ENCODE results near the gene PNO1.

DNA sequence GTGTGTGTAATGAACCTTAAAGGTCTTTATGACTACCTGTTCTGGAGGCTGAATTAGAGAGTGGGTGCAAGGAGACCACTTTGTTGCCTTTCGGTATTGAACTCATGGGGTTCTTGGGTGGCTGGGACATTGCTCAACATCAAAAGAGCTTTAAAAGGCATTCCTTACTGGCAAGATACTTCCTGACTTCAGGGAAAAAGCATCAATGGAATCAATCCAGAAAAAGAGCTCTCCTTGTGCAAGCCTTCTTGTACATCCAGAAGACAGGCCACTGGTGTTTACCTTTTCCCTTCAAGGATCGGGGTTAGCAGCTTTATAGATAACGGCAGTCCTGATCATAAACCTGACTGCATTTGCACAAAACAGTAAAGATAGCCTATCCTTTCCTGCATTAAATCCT, 9.5 kb downstream of the PNO1 start:
- TF ChIP-seq, protein P1, sequence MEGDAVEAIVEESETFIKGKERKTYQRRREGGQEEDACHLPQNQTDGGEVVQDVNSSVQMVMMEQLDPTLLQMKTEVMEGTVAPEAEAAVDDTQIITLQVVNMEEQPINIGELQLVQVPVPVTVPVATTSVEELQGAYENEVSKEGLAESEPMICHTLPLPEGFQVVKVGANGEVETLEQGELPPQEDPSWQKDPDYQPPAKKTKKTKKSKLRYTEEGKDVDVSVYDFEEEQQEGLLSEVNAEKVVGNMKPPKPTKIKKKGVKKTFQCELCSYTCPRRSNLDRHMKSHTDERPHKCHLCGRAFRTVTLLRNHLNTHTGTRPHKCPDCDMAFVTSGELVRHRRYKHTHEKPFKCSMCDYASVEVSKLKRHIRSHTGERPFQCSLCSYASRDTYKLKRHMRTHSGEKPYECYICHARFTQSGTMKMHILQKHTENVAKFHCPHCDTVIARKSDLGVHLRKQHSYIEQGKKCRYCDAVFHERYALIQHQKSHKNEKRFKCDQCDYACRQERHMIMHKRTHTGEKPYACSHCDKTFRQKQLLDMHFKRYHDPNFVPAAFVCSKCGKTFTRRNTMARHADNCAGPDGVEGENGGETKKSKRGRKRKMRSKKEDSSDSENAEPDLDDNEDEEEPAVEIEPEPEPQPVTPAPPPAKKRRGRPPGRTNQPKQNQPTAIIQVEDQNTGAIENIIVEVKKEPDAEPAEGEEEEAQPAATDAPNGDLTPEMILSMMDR (IDR thresholded peaks at IDR 0.05) = no peak
- TF ChIP-seq POLR2AphosphoS5 (IDR thresholded peaks at IDR 0.05) (no peak), POLR2A (IDR thresholded peaks at IDR 0.05) (no peak)

Measured in stomach (tissue), 4 donors.